ENCODE measurements around the gene OLIG1.

OLIG1 gene

DNA sequence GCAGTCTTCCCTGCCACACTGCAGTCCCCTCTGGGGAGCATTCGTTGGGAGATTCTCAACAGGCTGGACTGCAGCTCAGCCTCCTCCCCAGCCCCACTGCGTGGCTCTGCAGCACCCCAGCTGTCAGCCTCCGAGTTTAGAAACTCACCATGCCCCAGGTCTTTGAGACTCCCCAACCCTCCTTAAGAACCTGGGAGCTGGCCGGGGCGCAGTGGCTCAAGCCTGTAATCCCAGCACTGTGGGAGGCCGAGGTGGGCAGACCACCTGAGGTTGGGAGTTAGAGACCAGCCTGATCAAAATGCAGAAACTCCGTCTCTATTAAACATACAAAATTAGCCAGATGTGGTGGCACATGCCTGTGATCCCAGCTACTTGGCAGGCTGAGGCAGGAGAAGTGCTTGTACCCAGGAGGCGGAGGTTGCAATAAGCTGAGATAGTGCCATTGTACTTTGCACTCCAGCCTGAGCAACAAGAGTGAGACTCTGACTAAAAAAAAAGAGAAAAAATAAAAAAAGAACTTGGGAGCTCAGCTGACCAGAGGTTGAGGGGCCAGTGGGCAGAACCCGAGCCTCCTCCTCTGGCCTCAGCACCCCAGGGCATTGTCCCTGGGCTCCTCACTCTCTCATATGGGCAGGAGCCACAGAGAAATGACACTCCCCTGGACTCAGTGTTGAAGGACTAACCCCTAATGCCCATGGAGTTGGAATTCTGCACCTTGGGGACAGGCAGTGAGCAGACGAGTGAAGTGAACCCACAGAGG lies 38.6 kb upstream of the OLIG1 start:
- no peak for DNase-seq

DNA sequence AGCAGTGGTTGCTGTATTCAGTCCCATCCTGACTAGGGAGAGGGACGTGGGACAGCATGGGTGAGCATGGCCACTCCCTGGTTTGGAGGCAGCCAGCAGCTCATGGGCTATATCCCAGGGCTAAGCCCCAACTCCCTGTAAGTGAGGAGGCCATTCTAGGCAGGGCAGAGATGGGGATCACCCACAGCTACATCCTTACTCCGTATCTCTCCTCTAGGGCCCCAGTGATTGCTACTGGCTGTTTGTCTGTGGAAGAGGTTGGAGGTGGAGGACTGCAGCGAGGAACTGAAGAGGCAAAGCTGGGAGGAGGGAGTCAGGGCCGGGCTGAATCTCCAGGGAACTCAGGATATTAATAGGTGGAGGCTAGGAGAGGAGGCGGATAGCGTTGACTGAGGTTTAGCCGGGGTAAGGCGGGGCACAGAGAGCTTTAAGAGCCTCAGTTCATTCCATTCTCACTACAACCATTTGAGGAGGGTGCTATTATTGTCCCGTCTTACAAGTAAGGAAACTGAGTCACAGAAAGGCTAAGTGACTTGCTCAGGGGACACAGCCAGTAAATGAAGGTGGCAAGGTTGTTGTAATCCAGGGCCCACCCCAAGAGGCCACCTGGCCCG lies 37.4 kb upstream of the OLIG1 start:
- DNase-seq: no peak

DNA sequence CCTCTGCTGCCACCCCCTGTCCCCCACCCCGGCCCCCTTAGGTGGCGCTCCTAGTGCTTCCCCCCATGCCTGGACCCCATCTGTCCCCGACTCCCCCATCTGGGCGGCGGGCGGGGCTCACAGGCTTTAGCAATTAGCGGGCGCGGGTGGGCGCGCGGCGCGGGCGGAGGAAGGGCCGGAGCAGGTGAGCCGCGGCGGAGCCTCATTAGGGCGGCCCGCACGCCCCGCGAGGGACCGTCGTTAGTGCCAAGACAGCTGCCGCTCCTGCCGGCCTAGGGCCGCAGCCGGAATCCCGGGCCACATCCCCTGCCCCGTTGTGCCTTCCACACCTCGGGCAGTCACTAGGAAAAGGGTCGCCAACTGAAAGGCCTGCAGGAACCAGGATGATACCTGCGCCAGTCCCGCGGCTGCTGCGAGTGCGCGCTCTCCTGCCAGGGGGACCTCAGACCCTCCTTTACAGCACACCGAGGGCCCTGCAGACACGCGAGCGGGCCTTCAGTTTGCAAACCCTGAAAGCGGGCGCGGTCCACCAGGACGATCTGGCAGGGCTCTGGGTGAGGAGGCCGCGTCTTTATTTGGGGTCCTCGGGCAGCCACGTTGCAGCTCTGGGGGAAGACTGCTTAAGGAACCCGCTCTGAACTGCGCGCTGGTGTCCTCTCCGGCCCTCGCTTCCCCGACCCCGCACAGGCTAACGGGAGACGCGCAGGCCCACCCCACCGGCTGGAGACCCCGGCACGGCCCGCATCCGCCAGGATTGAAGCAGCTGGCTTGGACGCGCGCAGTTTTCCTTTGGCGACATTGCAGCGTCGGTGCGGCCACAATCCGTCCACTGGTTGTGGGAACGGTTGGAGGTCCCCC lies 36.6 kb upstream of the OLIG1 start:
- no peak for DNase-seq

GRCh38 chr21:33033961-33034413 lies 36.0 kb upstream of the OLIG1 start:
- DNase-seq: no peak

- DNase-seq: no peak
These were observed 34.8 kb upstream of the OLIG1 start for GRCh38 chr21:33035147-33035546.

DNA sequence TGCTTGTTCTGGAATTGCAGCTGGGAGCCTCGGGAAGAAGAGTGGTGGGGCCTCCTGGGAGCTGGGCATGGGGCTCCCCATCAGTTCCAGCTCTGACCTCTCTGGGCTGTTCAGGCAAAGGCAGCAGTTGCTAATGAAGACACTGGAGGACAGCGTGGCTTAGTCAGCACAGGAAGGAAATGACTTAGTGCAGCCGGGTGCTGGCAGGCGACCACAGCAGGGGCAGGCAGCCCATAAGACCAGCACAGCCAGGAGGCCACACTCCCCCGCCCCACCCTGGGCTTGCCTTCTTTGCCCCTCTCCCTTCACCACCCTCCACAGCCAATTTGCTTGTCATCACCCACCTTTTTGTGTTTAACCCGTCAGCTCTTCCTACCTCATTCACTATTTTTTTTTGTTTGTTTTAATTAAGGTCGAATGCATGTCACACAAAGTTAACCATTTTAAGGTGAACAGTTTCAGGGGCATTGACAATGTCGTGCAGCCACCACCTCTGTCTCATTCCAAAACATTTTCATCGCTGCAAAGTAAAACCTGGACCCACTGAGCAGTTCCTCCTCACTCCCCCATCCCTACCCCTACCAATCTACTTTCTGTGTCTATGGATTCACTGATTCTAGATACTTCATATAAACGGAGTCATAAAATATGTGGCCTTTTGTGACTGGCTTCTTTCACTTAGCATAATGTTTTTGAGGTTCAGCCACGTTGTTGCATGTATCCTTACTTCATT lies 33.3 kb upstream of the OLIG1 start:
- DNase-seq: no peak

GRCh38 chr21:33037501-33037900 lies 32.4 kb upstream of the OLIG1 start:
- no peak for DNase-seq

GRCh38 chr21:33039536-33039935 lies 30.4 kb upstream of the OLIG1 start:
- DNase-seq: no peak

- no peak for DNase-seq
These were observed 29.7 kb upstream of the OLIG1 start for GRCh38 chr21:33040215-33040614.

GRCh38 chr21:33041981-33042380 lies 28.0 kb upstream of the OLIG1 start:
- no peak for DNase-seq

DNA sequence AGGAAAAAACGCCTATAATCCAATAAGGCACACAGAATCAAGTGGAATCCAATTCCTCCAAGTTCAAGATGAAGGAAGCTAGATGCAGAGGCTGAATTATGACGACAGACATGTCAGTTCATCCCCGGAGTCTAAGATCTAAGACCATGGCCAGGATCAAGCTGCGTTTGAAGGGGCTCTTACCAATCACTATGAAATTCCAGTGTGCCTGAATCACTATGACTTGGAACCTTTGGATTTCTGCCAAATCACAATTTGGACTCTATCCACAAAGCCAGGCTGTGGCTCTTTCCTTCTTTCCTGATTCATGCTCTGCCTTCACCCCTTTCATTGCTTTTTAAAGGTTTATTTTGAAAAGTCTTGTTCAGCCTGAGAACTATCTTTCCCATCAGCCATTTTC lies 27.1 kb upstream of the OLIG1 start:
- no peak for DNase-seq

DNA sequence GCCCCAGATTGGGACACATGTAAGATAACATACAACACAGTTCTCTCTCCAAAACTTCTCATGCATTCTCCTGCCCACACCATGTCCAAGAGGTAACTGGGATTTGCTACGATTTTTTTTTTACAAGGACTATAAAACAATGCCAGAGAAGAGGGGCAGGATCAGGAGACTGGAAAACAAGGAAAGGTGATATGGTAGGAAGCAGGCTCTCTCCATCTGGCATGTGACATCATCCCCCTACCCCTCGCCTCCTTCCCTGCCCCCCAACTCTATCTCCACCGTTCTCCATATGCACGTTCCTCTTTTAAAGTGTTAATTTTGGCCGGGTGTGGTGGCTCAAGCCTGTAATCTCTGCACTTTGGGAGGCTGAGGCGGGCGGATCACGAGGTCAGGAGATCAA lies 23.5 kb upstream of the OLIG1 start:
- no peak for DNase-seq

DNA sequence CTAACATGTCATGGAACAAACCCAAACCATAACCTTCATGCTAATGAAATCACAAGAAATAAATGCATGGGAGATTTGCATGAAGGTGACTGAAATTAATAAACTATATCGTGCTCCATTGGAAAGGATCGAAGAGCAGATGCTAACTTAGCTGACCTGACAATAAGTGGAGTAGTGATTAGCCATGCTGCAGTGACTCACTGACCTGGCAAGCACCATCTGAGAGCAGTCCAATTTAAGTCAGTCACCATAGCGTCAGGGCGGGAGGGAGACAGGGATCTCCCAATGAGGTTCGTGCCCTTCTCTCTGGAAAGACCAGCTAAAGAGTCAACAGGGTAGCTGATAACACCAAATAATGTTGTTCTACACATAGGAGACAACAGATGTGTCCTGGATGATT lies 22.7 kb upstream of the OLIG1 start:
- DNase-seq: no peak

DNA sequence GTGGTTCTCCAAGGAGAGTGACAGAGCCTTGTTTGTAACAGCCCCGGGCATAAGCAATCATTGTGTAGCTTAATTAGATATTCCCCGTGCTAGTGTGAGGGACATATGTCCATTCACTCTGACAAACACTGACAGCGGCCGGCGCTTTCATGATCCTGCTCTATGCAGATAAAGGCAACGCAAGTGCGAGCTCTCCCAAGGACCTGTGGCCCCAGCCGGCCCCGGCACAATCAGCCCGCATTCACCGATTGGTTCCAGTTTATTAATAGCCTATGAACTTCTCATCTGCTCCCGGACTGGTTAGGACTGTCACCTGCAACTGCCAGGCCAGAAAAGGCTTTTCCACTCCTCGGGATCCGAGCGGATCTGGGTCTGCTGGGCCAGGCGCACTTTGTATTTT lies 18.0 kb upstream of the OLIG1 start:
- DNase-seq: no peak

DNA sequence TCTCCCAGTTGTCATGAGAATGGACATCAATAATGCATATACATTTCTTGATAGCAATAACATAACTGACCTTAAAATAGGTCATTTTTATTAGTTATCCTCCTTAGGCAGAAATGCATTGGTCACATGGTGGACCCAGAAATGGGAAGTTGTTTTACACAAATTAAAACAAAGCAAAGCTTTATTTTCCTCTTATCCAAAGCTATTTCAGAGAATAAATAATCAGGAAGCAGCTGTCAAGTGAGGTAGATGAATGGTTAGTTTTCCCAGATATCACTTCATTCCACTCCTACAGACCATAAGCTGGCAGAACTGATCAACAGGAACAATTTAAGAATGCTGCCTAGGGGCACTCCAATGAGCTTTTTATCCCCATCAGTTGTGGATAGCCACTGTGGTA lies 16.0 kb upstream of the OLIG1 start:
- DNase-seq: no peak

GRCh38 chr21:33055991-33056390 lies 13.9 kb upstream of the OLIG1 start:
- no peak for DNase-seq

- no peak for DNase-seq
These were observed 12.5 kb upstream of the OLIG1 start for GRCh38 chr21:33057385-33057940.

DNA sequence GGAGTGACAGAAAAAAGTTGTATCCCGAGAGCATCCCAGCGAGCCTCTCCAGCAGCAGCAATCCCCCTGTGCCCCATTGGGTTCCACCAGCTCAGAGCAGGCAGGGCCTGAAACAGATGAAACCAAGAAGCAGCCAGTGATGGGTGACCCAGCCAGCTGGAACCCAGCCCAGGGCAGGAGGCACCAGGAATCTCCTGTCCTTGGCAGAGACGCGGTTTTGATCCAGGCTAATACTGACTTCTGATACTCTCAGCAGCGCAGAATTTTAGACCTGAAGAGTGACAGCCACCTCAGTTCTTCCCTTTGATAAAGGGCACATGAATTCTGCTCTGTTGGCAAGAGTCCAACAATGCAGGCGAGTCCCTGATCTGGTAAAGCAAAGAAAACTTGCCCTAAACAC lies 11.4 kb upstream of the OLIG1 start:
- no peak for DNase-seq

- no peak for DNase-seq
These were observed 11.0 kb upstream of the OLIG1 start for GRCh38 chr21:33058957-33059356.

GRCh38 chr21:33059380-33059841 lies 10.5 kb upstream of the OLIG1 start:
- DNase-seq: no peak

GRCh38 chr21:33061233-33061632 lies 8.7 kb upstream of the OLIG1 start:
- DNase-seq: no peak

- no peak for DNase-seq
These were observed 6.5 kb upstream of the OLIG1 start for GRCh38 chr21:33063375-33063883.
